GM23338 (cell line): Measurements from ENCODE around the gene IBA57. TPM values are rescaled to one million over a fixed set of nuclear protein-coding genes. Genes with fewer than 3 reads are reported as not detected.
A peak's percentile ranks its signal among the peaks of the same experiment; 100 is the strongest.

Experiments used
- ATAC-seq: fragments of 200-7000 bp; cut with Tn5 transposase; 3 replicates; pipeline ENCODE4 v1.9.1; 2020
- DNase-seq: peaks from one replicate; pipeline ENCODE4 v3.0.0-alpha.2; 2015; ENCODE audit warnings: low spot score
- H2AFZ ChIP-seq: fragments of 200-600 bp; sonication (generic); 2 replicates; pipeline ENCODE4 v1.8.0; 2016; ENCODE audit warnings: antibody characterized with exemption, mild to moderate bottlenecking, moderate library complexity
- H3F3A ChIP-seq: fragments of 200-600 bp; sonication (generic); replicated peaks from 2 replicates; pipeline ENCODE4 v1.8.0; 2017; ENCODE audit warnings: antibody characterized with exemption, mixed run types, low read depth
- H3K27ac ChIP-seq: fragments of 200-600 bp; sonication (generic); 2 replicates; pipeline ENCODE4 v1.6.1; 2016; ENCODE audit warnings: low read depth
- H3K27me3 ChIP-seq: fragments of 200-600 bp; sonication (generic); 2 replicates; pipeline ENCODE4 v1.8.0; 2016; ENCODE audit warnings: mild to moderate bottlenecking, mixed run types, moderate library complexity; ENCODE audit not compliant: insufficient read depth
- H3K36me3 ChIP-seq: fragments of 200-600 bp; sonication (generic); 2 replicates; pipeline ENCODE4 v1.8.0; 2016; ENCODE audit warnings: mild to moderate bottlenecking; ENCODE audit not compliant: insufficient read depth
- H3K4me1 ChIP-seq: fragments of 200-600 bp; sonication (generic); 2 replicates; pipeline ENCODE4 v1.8.0; 2016; ENCODE audit warnings: mild to moderate bottlenecking, moderate library complexity; ENCODE audit not compliant: insufficient read depth
- H3K4me2 ChIP-seq: fragments of 200-600 bp; sonication (generic); 2 replicates; pipeline ENCODE4 v1.7.1; 2017; ENCODE audit warnings: mixed run types
- H3K4me3 ChIP-seq: fragments of 200-600 bp; sonication (generic); 2 replicates; pipeline ENCODE4 v1.6.1; 2016; ENCODE audit warnings: mixed run types
- H3K79me2 ChIP-seq: fragments of 200-600 bp; sonication (generic); replicated peaks from 2 replicates; pipeline ENCODE4 v1.8.0; 2017; ENCODE audit warnings: mild to moderate bottlenecking; ENCODE audit not compliant: insufficient read depth
- H3K9me2 ChIP-seq: fragments of 200-600 bp; sonication (generic); 2 replicates; pipeline ENCODE4 v1.8.0; 2017; ENCODE audit not compliant: insufficient read depth
- H4K20me1 ChIP-seq: fragments of 200-600 bp; sonication (generic); replicated peaks from 2 replicates; pipeline ENCODE4 v1.8.0; 2017; ENCODE audit warnings: mild to moderate bottlenecking; ENCODE audit not compliant: insufficient read depth
- H3K27ac Mint-ChIP-seq: 2 replicates; pipeline ENCODE4 v1.8.0; 2020; ENCODE audit warnings: inconsistent platforms, mild to moderate bottlenecking, moderate library complexity, mixed read lengths
- H3K27me3 Mint-ChIP-seq: 3 replicates; pipeline ENCODE4 v1.8.0; 2022; ENCODE audit warnings: low read depth, mild to moderate bottlenecking, moderate library complexity, mixed read lengths, inconsistent platforms; ENCODE audit not compliant: insufficient read depth, poor library complexity
- H3K36me3 Mint-ChIP-seq: 3 replicates; pipeline ENCODE4 v1.8.0; 2021; ENCODE audit warnings: low read depth, mild to moderate bottlenecking, inconsistent platforms, moderate library complexity, mixed read lengths
- H3K4me1 Mint-ChIP-seq: 3 replicates; pipeline ENCODE4 v1.8.0; 2020; ENCODE audit warnings: mild to moderate bottlenecking, inconsistent platforms, mixed read lengths
- H3K4me3 Mint-ChIP-seq: 3 replicates; pipeline ENCODE4 v1.8.0; 2021; ENCODE audit warnings: moderate library complexity, mild to moderate bottlenecking, inconsistent platforms, mixed read lengths
- H3K9me3 Mint-ChIP-seq: 3 replicates; pipeline ENCODE4 v1.8.0; 2020; ENCODE audit warnings: moderate library complexity, mild to moderate bottlenecking, inconsistent platforms, mixed read lengths
- CREB1 ChIP-seq: fragments of 250-450 bp; sonication (Bioruptor Pico); IDR thresholded peaks from 2 replicates; pipeline ENCODE4 v1.5.0; 2020; ENCODE audit warnings: low read depth, mild to moderate bottlenecking, moderate library complexity
- CTCF ChIP-seq, 2 experiments: fragments of 200-600 bp in 1 of 2; sonication (generic) in 1 of 2; conservative IDR thresholded peaks; 2 replicates each; pipeline versions ENCODE4 v1.5.1 to v1.6.1; 2016 to 2017; ENCODE audit warnings: antibody characterized with exemption in 2 of 2, low read depth in 2 of 2, mild to moderate bottlenecking in 2 of 2, moderate library complexity in 1 of 2
- ETS1 ChIP-seq: IDR thresholded peaks from 2 replicates; pipeline ENCODE4 v1.6.1; 2016; ENCODE audit warnings: antibody characterized with exemption
- EZH2 ChIP-seq: fragments of 200-600 bp; sonication (generic); IDR thresholded peaks from one replicate; pipeline ENCODE4 v1.8.0; 2017; ENCODE audit warnings: antibody characterized with exemption, mild to moderate bottlenecking, low read depth; ENCODE audit not compliant: unreplicated experiment
- EZH2phosphoT487 ChIP-seq: fragments of 200-600 bp; sonication (generic); IDR thresholded peaks from one replicate; pipeline ENCODE4 v1.8.1; 2018; ENCODE audit warnings: antibody characterized with exemption; ENCODE audit not compliant: unreplicated experiment
- JUNB ChIP-seq: IDR thresholded peaks from one replicate; pipeline ENCODE4 v1.6.1; 2016; ENCODE audit warnings: antibody characterized with exemption; ENCODE audit not compliant: unreplicated experiment
- NANOG ChIP-seq: IDR thresholded peaks from 2 replicates; pipeline ENCODE4 v1.6.1; 2016; ENCODE audit warnings: antibody characterized with exemption, borderline replicate concordance
- POLR2AphosphoS5 ChIP-seq: IDR thresholded peaks from 2 replicates; pipeline ENCODE4 v1.6.1; 2016; ENCODE audit warnings: antibody characterized with exemption, low read depth
- REST ChIP-seq: IDR thresholded peaks from one replicate; pipeline ENCODE4 v1.6.1; 2018; ENCODE audit warnings: antibody characterized with exemption; ENCODE audit not compliant: unreplicated experiment
- STAT1 ChIP-seq: IDR thresholded peaks from one replicate; pipeline ENCODE4 v1.6.1; 2016; ENCODE audit warnings: antibody characterized with exemption; ENCODE audit not compliant: unreplicated experiment
- ZNF114 ChIP-seq: fragments of 250-450 bp; sonication (Bioruptor Pico); IDR thresholded peaks from 2 replicates; pipeline ENCODE4 v1.5.0; 2020; ENCODE audit warnings: mild to moderate bottlenecking, moderate library complexity
- ZNF331 ChIP-seq: fragments of 250-450 bp; sonication (Bioruptor Pico); IDR thresholded peaks from 2 replicates; pipeline ENCODE4 v1.5.0; 2020; ENCODE audit warnings: low read depth, mild to moderate bottlenecking, moderate library complexity
- ZNF462 ChIP-seq: fragments of 250-450 bp; sonication (Bioruptor Pico); IDR thresholded peaks from 2 replicates; pipeline ENCODE4 v1.5.0; 2020; ENCODE audit warnings: mild to moderate bottlenecking, moderate library complexity
- polyA plus RNA-seq: library from polyadenylated mRNA; unstranded; fragments of >200 nt; fragmentation: Nextera tagmentation; extraction: Ambion mirVana; gene quantifications from 2 replicates; pipeline ENCODE4 v1.2.1, GENCODE V29; 2016
- total RNA-seq: library from RNA; depleted of rRNA; stranded (reverse); fragments of >200 nt; shearing (Covaris generic); gene quantifications from 2 replicates; pipeline ENCODE4 v1.2.3, GENCODE V29; 2014

The IBA57 gene
- total and polyA plus RNA-seq, 2 experiments from 2014 or later = 1.1 to 10.3 TPM

GRCh38 chr1:228166170-228166936 lies 749 bp downstream of the IBA57 start:
- H3K27me3 Mint-ChIP-seq = peaks cover 3% of the 10 kb centered on the region
- TF ChIP-seq ZNF462 (CRISPR knock-in tag) (no peak), ETS1 (no peak), ZNF331 (CRISPR knock-in tag) (no peak), CTCF (conservative IDR thresholded peaks at IDR 0.05; ENCODE audit: low read depth in 2 of 2) (peak; percentile 27 to 61; a peak in 3 of 4 replicates), REST (no peak), CREB1 (peak; percentile 26; the same call in 1 of the 2 replicates), JUNB (no peak), STAT1 (no peak), EZH2 (no peak), POLR2AphosphoS5 (no peak), ZNF114 (CRISPR knock-in tag) (no peak), NANOG (no peak), EZH2phosphoT487 (no peak)
- peak overlapping the region; percentile 62; the same call in 1 of the 2 replicates for H3K27ac Mint-ChIP-seq
- H3K27me3 ChIP-seq = no peaks in the 10 kb centered on the region
- H3K4me3 Mint-ChIP-seq = peak overlapping the region; percentile 70
- no peaks in the 10 kb centered on the region for H3K9me3 Mint-ChIP-seq
- peaks cover 10% of the 10 kb centered on the region; the same call in 2 of the 3 replicates for H3K4me1 Mint-ChIP-seq
- H3K36me3 ChIP-seq = no peaks in the 10 kb centered on the region
- ATAC-seq (peak; percentile 16), DNase-seq (peak; percentile 76)
- no peak overlapping the region for H2AFZ ChIP-seq
- peaks cover 8% of the 10 kb centered on the region; the same call in 1 of the 2 replicates for H3K4me1 ChIP-seq
- H3K36me3 Mint-ChIP-seq = no peaks in the 10 kb centered on the region; the same call in 2 of the 3 replicates
- no peaks in the 10 kb centered on the region; the same call in 1 of the 2 replicates for H4K20me1 ChIP-seq
- H3K79me2 ChIP-seq = peaks cover 16% of the 10 kb centered on the region
- H3K27ac ChIP-seq = 0 out of 2 replicates have a peak overlapping the region, but pooled peaks have one; percentile 23
- H3K9me2 ChIP-seq = no peaks in the 10 kb centered on the region
- peak overlapping the region; percentile 77 for H3K4me3 ChIP-seq
- peak overlapping the region; percentile 90 for H3K4me2 ChIP-seq
- 0 out of 2 replicates have a peak, but pooled peaks cover 2% of the 10 kb centered on the region for H3F3A ChIP-seq
